ENCODE results near the gene INAFM1. TPM values are rescaled to one million over a fixed set of nuclear protein-coding genes. Genes with fewer than 3 reads are reported as not detected.
A peak's percentile ranks its signal among the peaks of the same experiment; 100 is the strongest.
"Not testable (repeated sequence)": the region's sequence is repeated elsewhere in the genome, so short reads cannot be mapped to it uniquely, and the experiment has no call there.

INAFM1 gene
- total and polyA plus RNA-seq, 12 donors = 9.2 to 16.4 (median 12.5) TPM

DNA sequence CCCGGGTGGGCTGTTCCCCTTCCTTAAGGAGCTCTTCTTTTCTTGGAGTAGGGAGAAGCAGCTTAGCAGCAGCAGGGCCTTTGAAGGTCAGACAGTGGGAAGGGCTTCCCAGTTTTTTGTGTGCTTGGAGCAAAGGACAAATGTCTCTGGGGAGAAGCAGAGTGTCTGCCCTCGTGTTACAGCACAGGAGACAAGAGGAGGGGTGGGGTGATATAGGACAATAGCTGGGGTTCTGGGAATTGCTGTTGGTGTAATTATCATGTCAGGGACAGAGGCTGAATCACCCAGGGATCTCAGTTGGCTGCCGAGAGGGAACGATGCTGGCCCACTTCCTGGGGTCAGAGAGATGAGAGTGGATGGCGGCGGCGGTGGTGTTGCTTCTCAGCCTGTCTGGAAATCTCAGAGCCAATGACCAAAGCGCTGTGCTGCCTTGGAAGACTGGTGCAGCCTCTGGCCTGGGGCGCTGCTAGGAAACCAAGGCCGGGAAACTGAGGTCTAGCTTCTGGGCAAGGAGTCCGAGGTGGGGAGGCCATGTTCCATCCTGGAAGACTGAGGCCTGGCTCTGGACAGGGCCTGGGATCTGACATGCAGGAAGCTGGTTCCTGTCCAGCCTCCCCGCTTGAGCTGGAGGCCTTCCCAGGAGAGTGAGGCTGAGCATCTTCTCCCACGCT is 1.2 kb downstream of the INAFM1 start:
- H3K4me3 ChIP-seq = peak overlapping the region in 7 of 10 donors; percentile 57 to 84 (median 78)
- ATAC-seq = peak in 2 of 8 donors; percentile 0 to 8
- peaks cover 0 to 14% (median 5%) of the 10 kb centered on the region in 9 donors for H3K36me3 ChIP-seq
- peaks cover 11 to 59% (median 42%) of the 10 kb centered on the region in 9 donors for H3K4me1 ChIP-seq
- intact Hi-C loops (cut with DNase I) = no loop called here
- peak overlapping the region in 9 of 10 donors; percentile 71 to 99 (median 88) for H3K27ac ChIP-seq
- 47 to 56% methylated on average over 13 of the region's 13 CpGs for WGBS, 2 donors
- H3K9me3 ChIP-seq = no peaks in the 10 kb centered on the region
- TF ChIP-seq, protein P1, sequence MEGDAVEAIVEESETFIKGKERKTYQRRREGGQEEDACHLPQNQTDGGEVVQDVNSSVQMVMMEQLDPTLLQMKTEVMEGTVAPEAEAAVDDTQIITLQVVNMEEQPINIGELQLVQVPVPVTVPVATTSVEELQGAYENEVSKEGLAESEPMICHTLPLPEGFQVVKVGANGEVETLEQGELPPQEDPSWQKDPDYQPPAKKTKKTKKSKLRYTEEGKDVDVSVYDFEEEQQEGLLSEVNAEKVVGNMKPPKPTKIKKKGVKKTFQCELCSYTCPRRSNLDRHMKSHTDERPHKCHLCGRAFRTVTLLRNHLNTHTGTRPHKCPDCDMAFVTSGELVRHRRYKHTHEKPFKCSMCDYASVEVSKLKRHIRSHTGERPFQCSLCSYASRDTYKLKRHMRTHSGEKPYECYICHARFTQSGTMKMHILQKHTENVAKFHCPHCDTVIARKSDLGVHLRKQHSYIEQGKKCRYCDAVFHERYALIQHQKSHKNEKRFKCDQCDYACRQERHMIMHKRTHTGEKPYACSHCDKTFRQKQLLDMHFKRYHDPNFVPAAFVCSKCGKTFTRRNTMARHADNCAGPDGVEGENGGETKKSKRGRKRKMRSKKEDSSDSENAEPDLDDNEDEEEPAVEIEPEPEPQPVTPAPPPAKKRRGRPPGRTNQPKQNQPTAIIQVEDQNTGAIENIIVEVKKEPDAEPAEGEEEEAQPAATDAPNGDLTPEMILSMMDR (IDR thresholded peaks at IDR 0.05) = no peak
- no peaks in the 10 kb centered on the region for H3K27me3 ChIP-seq
- DNase-seq = peak; percentile 63 to 69

DNA sequence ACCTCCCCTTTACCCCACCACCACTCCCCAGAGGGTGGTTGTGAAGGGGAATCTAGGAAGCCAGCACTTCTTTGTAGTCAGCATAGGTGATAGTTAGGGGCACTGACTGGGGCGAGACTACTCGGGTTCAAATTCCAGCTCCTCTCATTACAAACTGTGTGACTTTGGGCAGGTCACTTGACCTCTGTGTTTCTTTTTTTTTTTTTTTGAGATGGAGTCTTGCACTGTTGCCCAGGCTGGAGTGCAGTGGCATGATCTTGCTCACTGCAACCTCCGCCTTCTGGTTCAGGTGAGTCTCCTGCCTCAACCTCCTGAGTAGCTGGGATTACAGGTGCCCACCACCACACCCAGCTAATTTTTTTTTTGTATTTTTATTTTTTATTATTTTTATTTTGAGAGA is 1.8 kb downstream of the INAFM1 start:
- DNase-seq; ATAC-seq; H3K9me3 ChIP-seq; intact Hi-C loops (cut with DNase I); H3K27me3 ChIP-seq: not testable (repeated sequence)
- Histone ChIP-seq H3K36me3 (peaks cover 0 to 12% (median 0%) of the 10 kb centered on the region in 9 donors), H3K4me3 (peak overlapping the region in 2 of 10 donors; percentile 12 to 78), H3K4me1 (peaks cover 11 to 59% (median 42%) of the 10 kb centered on the region in 9 donors), H3K27ac (peak overlapping the region in 9 of 10 donors; percentile 76 to 99 (median 88))
- 89 to 95% methylated on average over 3 of the region's 3 CpGs for WGBS, 2 donors

DNA sequence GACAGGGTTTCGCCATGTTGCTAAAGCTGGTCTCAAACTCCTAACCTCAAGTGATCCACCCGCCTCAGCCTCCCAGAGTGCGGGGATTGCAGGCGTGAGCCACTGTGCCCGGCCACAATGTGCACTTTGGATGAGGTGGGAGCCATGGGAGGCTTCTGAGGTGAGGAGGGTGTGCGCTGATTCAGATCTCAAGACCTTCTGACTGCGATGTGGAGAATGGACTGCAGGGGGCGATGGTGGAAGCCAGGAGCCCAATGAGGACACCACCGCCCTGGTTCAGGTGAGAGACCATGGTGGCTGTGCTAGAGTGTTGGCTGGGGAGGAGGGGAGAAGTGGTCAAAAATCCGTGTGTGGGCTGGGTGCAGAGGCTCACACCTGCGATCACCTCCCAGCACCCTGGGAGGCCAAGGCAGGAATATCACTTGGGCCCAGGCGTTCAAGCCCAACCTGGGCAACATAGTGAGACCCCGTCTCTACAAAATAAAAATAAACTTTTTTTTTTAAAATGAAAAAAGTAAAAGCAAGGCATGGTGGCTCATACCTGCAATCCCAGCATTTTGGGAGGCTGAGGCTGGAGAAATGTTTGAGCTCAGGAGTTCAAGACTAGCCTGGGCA is 5.6 kb downstream of the INAFM1 start:
- intact Hi-C loops (cut with DNase I) = loop anchor here in 2 of 10 donors (10.0 kb wide), 1 partner anchor 425 kb away; no protein-coding TSS in a partner anchor
- WGBS, 2 donors = 87 to 93% methylated on average over 13 of the region's 13 CpGs
- TF ChIP-seq, protein P1 (IDR thresholded peaks at IDR 0.05) = peak in 7 of 9 donors; percentile 20 to 46 (median 30)
- Histone ChIP-seq H3K4me3 (no peak overlapping the region), H3K9me3 (no peaks in the 10 kb centered on the region), H3K4me1 (peaks cover 4 to 49% (median 26%) of the 10 kb centered on the region in 9 donors), H3K27me3 (no peaks in the 10 kb centered on the region), H3K27ac (no peak overlapping the region), H3K36me3 (peaks cover 0 to 4% (median 0%) of the 10 kb centered on the region in 9 donors)
- ATAC-seq (no peak), DNase-seq (no peak)

DNA sequence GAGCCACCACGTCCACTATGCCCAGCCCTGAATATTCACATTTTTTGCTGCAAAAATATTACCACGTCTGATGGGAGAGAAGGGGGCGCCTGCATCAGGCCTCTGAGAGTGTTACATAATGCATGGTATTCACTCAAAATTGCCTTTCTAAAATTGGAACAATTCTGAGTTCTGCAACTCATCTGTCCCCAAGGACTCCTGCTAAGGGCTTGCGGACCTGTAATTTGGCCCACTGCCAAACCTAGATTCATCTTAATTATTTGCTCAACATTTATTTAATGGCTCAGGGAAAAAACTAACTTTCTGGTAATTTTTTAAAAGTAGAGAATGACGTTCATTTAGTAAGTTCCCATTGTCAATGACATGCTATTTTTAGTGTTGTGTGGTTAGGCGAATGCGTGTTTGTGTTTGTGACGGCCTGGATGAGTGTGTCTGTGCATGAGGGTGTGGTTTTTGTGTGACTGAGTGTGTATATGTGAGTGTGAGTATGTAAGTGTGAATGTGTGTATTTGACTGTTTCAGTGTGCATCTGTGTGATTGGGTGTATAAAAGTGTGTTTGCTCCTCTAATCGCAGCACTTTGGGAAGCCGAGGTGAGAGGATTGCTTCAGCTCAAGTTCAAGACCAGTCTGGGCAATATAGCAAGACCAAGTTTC is 8.8 kb downstream of the INAFM1 start:
- WGBS, 2 donors = 66 to 73% methylated on average over 10 of the region's 10 CpGs
- Histone ChIP-seq H3K9me3 (no peaks in the 10 kb centered on the region), H3K4me3 (no peak overlapping the region), H3K27me3 (no peaks in the 10 kb centered on the region), H3K27ac (peak overlapping the region in 1 of 10 donors; percentile 15), H3K36me3 (peaks cover 0 to 4% (median 0%) of the 10 kb centered on the region in 9 donors), H3K4me1 (peaks cover 0 to 17% (median 3%) of the 10 kb centered on the region in 9 donors)
- TF ChIP-seq, protein P1 (IDR thresholded peaks at IDR 0.05) = no peak
- DNase-seq = no peak
- peak in 1 of 8 donors; percentile 22 for ATAC-seq
- intact Hi-C loops (cut with DNase I) = loop anchor here in 2 of 10 donors (10.0 kb wide), 1 partner anchor 421 kb away; no protein-coding TSS in a partner anchor
